Smooth muscle cell (in vitro differentiated cells): ENCODE results near the gene SERPINB10. TPM values are rescaled to one million over a fixed set of nuclear protein-coding genes. Genes with fewer than 3 reads are reported as not detected.
A peak's percentile ranks its signal among the peaks of the same experiment; 100 is the strongest.

ENCODE experiments used
- DNase-seq: peaks from one replicate; lab custom pipeline; 2025; ENCODE audit not compliant: unreplicated experiment; lab: John Stamatoyannopoulos, UW
- H2AFZ ChIP-seq: fragments of 200-600 bp; sonication (generic); 2 replicates; pipeline ENCODE4 v1.6.0; 2016; ENCODE audit warnings: antibody characterized with exemption, low read depth, mild to moderate bottlenecking
- H3F3A ChIP-seq: fragments of 200-600 bp; sonication (generic); 2 replicates; pipeline ENCODE4 v1.6.0; 2017; ENCODE audit warnings: antibody characterized with exemption, low read depth
- H3K27ac ChIP-seq: fragments of 200-600 bp; sonication (generic); 2 replicates; pipeline ENCODE4 v1.5.1; 2016; ENCODE audit warnings: low read depth, mild to moderate bottlenecking
- H3K27me3 ChIP-seq: fragments of 200-600 bp; sonication (generic); 2 replicates; pipeline ENCODE4 v1.6.1; 2016; ENCODE audit warnings: low read depth, mild to moderate bottlenecking
- H3K36me3 ChIP-seq: fragments of 200-600 bp; sonication (generic); 2 replicates; pipeline ENCODE4 v1.5.1; 2016; ENCODE audit warnings: low read depth
- H3K4me1 ChIP-seq: fragments of 200-600 bp; sonication (generic); 2 replicates; pipeline ENCODE4 v1.5.1; 2016; ENCODE audit warnings: low read depth
- H3K4me2 ChIP-seq: fragments of 200-600 bp; sonication (generic); 2 replicates; pipeline ENCODE4 v1.6.0; 2016; ENCODE audit warnings: mild to moderate bottlenecking
- H3K4me3 ChIP-seq: fragments of 200-600 bp; sonication (generic); 2 replicates; pipeline ENCODE4 v1.5.1; 2016; ENCODE audit warnings: mild to moderate bottlenecking
- H3K79me2 ChIP-seq: fragments of 200-600 bp; sonication (generic); 2 replicates; pipeline ENCODE4 v1.6.0; 2016; ENCODE audit warnings: low read depth, mild to moderate bottlenecking
- H3K9ac ChIP-seq: fragments of 200-600 bp; sonication (generic); 2 replicates; pipeline ENCODE4 v1.6.0; 2016; ENCODE audit warnings: low read depth
- H3K9me3 ChIP-seq: fragments of 200-600 bp; sonication (generic); replicated peaks from 2 replicates; pipeline ENCODE4 v1.5.1; 2016; ENCODE audit warnings: low read depth
- H4K20me1 ChIP-seq: fragments of 200-600 bp; sonication (generic); 2 replicates; pipeline ENCODE4 v1.6.0; 2016; ENCODE audit warnings: low read depth
- CTCF ChIP-seq: fragments of 200-600 bp; sonication (generic); IDR thresholded peaks from 2 replicates; pipeline ENCODE4 v1.5.1; 2017; ENCODE audit warnings: borderline replicate concordance, mild to moderate bottlenecking, antibody characterized with exemption; ENCODE audit not compliant: insufficient read depth, poor library complexity, severe bottlenecking
- WGBS: methylation state at CpG from one replicate; pipeline ENCODE4 v1.1.7; 2016; ENCODE audit warnings: low lambda C conversion rate; 5-methylcytosine and 5-hydroxymethylcytosine counted together
- polyA plus RNA-seq: library from polyadenylated mRNA; unstranded; fragments of >200 nt; fragmentation: Nextera tagmentation; extraction: Ambion mirVana; gene quantifications from 2 replicates; pipeline ENCODE4 v1.2.1, GENCODE V29; 2016
- total RNA-seq: library from RNA; depleted of rRNA; stranded (reverse); fragments of >200 nt; gene quantifications from 2 replicates; pipeline ENCODE4 v1.2.3, GENCODE V29; 2014

Gene SERPINB10
- total and polyA plus RNA-seq, 2 experiments from 2014 or later = 0.31 TPM; not detected in 1

DNA sequence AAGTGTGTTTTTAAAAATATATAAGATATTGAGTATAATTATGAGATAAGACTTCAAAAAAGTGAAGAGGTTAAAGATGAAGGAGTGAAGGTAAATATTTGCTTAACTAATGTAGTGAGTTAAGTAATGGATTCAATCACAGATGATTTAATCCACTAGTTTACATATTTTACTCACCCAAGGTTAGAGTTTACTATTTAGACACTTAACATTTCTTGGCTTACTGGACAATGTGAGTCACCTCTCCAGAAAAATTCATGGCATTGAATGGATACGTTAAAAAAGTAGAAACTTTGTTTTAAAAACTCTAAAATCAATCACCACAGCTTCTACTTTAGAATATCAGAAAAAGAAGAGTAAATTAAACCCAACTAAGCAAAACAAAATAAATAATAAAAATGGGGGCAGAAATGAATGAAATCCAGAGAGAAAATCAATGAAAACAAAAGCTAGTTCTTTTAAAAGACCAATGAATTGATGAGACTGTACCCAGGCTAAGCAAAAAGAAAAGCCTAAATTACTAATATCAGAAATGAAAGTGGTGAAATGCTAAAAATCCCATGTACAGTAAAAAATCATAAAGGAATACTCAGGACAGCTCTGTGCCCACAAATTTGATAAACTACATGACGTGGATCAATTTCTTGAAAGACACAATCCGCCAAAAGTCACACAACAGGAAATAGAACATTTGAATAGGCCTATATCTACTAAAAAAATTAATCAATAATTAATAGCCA is 39.5 kb downstream of the SERPINB10 start:
- no peak for TF ChIP-seq CTCF
- Histone ChIP-seq H3K4me2 (no peak overlapping the region), H3K27ac (no peak overlapping the region), H3F3A (no peaks in the 10 kb centered on the region), H3K27me3 (no peaks in the 10 kb centered on the region), H2AFZ (no peak overlapping the region), H3K36me3 (no peaks in the 10 kb centered on the region), H3K79me2 (no peaks in the 10 kb centered on the region), H3K9me3 (no peaks in the 10 kb centered on the region), H3K4me1 (no peaks in the 10 kb centered on the region), H3K9ac (no peak overlapping the region), H4K20me1 (no peaks in the 10 kb centered on the region), H3K4me3 (no peak overlapping the region)
- DNase-seq = no peak
- WGBS = 83% methylated on average over 3 of the region's 3 CpGs

GRCh38 chr18:63949068-63949737 is 41.4 kb downstream of the SERPINB10 start, which contains the start of gene HMSD:
Gene HMSD (plus strand): TSS chr18:63949301. CDS start chr18:63953456, 4,155 bp downstream.
- H3K27me3 ChIP-seq = no peaks in the 10 kb centered on the region
- no peaks in the 10 kb centered on the region for H3K4me1 ChIP-seq
- peak within 1 kb of the TSS; percentile 82 for H3K4me2 ChIP-seq
- H3K79me2 ChIP-seq = no peaks in the 10 kb centered on the region
- 6% methylated on average over 27 of the region's 35 CpGs for WGBS
- peak within 1 kb of the TSS; percentile 76 for H2AFZ ChIP-seq
- peak; percentile 4 for DNase-seq
- peak within 1 kb of the TSS; percentile 48 for H3K4me3 ChIP-seq
- no peaks in the 10 kb centered on the region for H3F3A ChIP-seq
- H3K9me3 ChIP-seq = no peaks in the 10 kb centered on the region
- H3K9ac ChIP-seq = no peak within 1 kb of the TSS
- TF ChIP-seq CTCF = peak; percentile 28
- no peak within 1 kb of the TSS for H3K27ac ChIP-seq
- H3K36me3 ChIP-seq = no peaks in the 10 kb centered on the region
- H4K20me1 ChIP-seq = no peaks in the 10 kb centered on the region

DNA sequence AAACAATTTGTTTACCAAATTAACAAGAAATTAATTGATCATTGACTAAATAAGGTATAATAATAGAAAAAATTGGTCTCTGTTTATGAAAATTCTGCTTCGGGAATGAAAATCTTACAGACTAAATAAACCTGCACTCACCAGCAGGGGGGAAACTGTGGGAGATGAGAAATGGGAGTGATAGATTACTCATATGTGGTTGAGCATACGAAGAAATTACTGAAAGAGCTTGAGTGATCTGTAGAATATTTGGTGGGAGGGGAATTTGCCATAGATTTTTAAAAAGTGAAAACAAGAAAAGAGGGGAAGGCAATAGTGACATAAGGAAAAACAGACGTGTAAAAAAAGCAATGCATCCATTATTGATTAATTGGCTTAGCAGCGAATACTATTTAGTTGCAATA is 43.5 kb downstream of the SERPINB10 start:
- Histone ChIP-seq H3F3A (no peaks in the 10 kb centered on the region), H3K36me3 (no peaks in the 10 kb centered on the region), H3K79me2 (no peaks in the 10 kb centered on the region), H3K4me3 (no peak overlapping the region), H3K4me2 (no peak overlapping the region), H3K27ac (no peak overlapping the region), H3K9me3 (no peaks in the 10 kb centered on the region), H2AFZ (no peak overlapping the region), H3K4me1 (no peaks in the 10 kb centered on the region), H4K20me1 (no peaks in the 10 kb centered on the region), H3K27me3 (no peaks in the 10 kb centered on the region), H3K9ac (no peak overlapping the region)
- TF ChIP-seq CTCF = no peak
- no peak for DNase-seq
- 87% methylated on average over 4 of the region's 4 CpGs for WGBS

DNA sequence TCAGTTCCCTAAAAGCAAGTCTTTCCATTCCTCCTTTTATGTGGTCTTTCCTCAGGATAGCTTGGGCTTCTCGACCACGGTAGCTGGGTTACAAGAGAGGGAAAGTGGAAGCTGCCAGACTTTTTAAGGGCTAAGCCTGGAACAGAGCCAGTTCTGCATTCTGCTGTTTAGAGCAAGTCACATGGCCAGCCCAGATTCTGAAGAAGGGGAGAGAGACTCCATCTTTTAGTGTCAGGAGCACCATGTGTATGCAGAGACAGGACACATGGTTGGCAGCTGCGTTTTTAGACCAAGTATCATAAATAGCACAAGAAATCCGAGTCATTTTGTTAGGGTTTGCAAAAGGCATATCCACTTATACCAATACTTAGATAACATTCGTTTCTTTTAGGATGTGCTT is 46.1 kb downstream of the SERPINB10 start:
- 76% methylated on average over 5 of the region's 5 CpGs for WGBS

More for the DNA sequence above, 46.1 kb downstream of the SERPINB10 start:
- H3K79me2 ChIP-seq = no peaks in the 10 kb centered on the region
- no peaks in the 10 kb centered on the region for H3K27me3 ChIP-seq
- no peaks in the 10 kb centered on the region for H4K20me1 ChIP-seq
- TF ChIP-seq CTCF = no peak
- DNase-seq = no peak
- no peaks in the 10 kb centered on the region for H3F3A ChIP-seq
- H3K4me1 ChIP-seq = no peaks in the 10 kb centered on the region
- H2AFZ ChIP-seq = no peak overlapping the region
- H3K36me3 ChIP-seq = no peaks in the 10 kb centered on the region
- no peak overlapping the region for H3K27ac ChIP-seq
- no peak overlapping the region for H3K4me3 ChIP-seq
- H3K4me2 ChIP-seq = no peak overlapping the region
- H3K9ac ChIP-seq = no peak overlapping the region
- no peaks in the 10 kb centered on the region for H3K9me3 ChIP-seq
